Mucosa of stomach (tissue), 1 donor: ENCODE data around the gene SLC37A1.

Experiments
- H3K27me3 ChIP-seq: one replicate; pipeline ENCODE4 v1.7.0; 2013; ENCODE audit warnings: mild to moderate bottlenecking, low read length; ENCODE audit not compliant: control insufficient read depth, insufficient read depth
- H3K36me3 ChIP-seq: one replicate; pipeline ENCODE4 v1.7.0; 2013; ENCODE audit warnings: low read length; ENCODE audit not compliant: control insufficient read depth, insufficient read depth
- H3K4me1 ChIP-seq: one replicate; pipeline ENCODE4 v1.7.0; 2013; ENCODE audit warnings: mild to moderate bottlenecking, low read length; ENCODE audit not compliant: control insufficient read depth, insufficient read depth
- H3K4me3 ChIP-seq: one replicate; pipeline ENCODE4 v1.7.0; 2013; ENCODE audit warnings: low read length
- H3K9ac ChIP-seq: one replicate; pipeline ENCODE4 v1.7.0; 2013; ENCODE audit warnings: mild to moderate bottlenecking, low read length, moderate library complexity
- H3K9me3 ChIP-seq: one replicate; pipeline ENCODE4 v1.7.0; 2013; ENCODE audit warnings: mild to moderate bottlenecking, low read length, moderate library complexity; ENCODE audit not compliant: control insufficient read depth
- donor health status: Pancreatic carcinoma.

Gene SLC37A1

GRCh38 chr21:42525029-42525581, 11.5 kb downstream of the SLC37A1 start:
- Histone ChIP-seq H3K4me1 (peaks cover 81% of the 10 kb centered on the region), H3K9ac (peak overlapping the region; percentile 20), H3K36me3 (peaks cover 14% of the 10 kb centered on the region), H3K27me3 (no peaks in the 10 kb centered on the region), H3K9me3 (no peaks in the 10 kb centered on the region), H3K4me3 (no peak overlapping the region)

GRCh38 chr21:42525676-42526378, 12.2 kb downstream of the SLC37A1 start:
- no peaks in the 10 kb centered on the region for H3K9me3 ChIP-seq
- peaks cover 81% of the 10 kb centered on the region for H3K4me1 ChIP-seq
- H3K27me3 ChIP-seq, result no peaks in the 10 kb centered on the region
- H3K9ac ChIP-seq, result peak overlapping the region; percentile 20
- no peak overlapping the region for H3K4me3 ChIP-seq
- peaks cover 14% of the 10 kb centered on the region for H3K36me3 ChIP-seq

- H3K4me3 ChIP-seq, result no peak overlapping the region
- no peaks in the 10 kb centered on the region for H3K9me3 ChIP-seq
- peaks cover 78% of the 10 kb centered on the region for H3K4me1 ChIP-seq
- peak overlapping the region; percentile 20 for H3K9ac ChIP-seq
- H3K27me3 ChIP-seq, result no peaks in the 10 kb centered on the region
- H3K36me3 ChIP-seq, result peaks cover 14% of the 10 kb centered on the region
Observed at GRCh38 chr21:42526379-42526727, 12.7 kb downstream of the SLC37A1 start.

- Histone ChIP-seq H3K9me3 (no peaks in the 10 kb centered on the region), H3K36me3 (peaks cover 9% of the 10 kb centered on the region), H3K4me1 (peaks cover 79% of the 10 kb centered on the region), H3K27me3 (no peaks in the 10 kb centered on the region), H3K4me3 (no peak overlapping the region), H3K9ac (peak overlapping the region; percentile 51)
Observed at GRCh38 chr21:42527127-42527488, 13.5 kb downstream of the SLC37A1 start.

GRCh38 chr21:42527489-42528158, 14.0 kb downstream of the SLC37A1 start:
- peaks cover 9% of the 10 kb centered on the region for H3K36me3 ChIP-seq
- H3K4me1 ChIP-seq, result peaks cover 79% of the 10 kb centered on the region
- H3K4me3 ChIP-seq, result no peak overlapping the region
- no peaks in the 10 kb centered on the region for H3K27me3 ChIP-seq
- peak overlapping the region; percentile 51 for H3K9ac ChIP-seq
- no peaks in the 10 kb centered on the region for H3K9me3 ChIP-seq

GRCh38 chr21:42530167-42530518, 16.5 kb downstream of the SLC37A1 start:
- Histone ChIP-seq H3K36me3 (peaks cover 9% of the 10 kb centered on the region), H3K9ac (no peak overlapping the region), H3K9me3 (no peaks in the 10 kb centered on the region), H3K4me1 (peaks cover 81% of the 10 kb centered on the region), H3K4me3 (no peak overlapping the region), H3K27me3 (no peaks in the 10 kb centered on the region)

- peaks cover 13% of the 10 kb centered on the region for H3K36me3 ChIP-seq
- H3K9ac ChIP-seq, result no peak overlapping the region
- no peaks in the 10 kb centered on the region for H3K27me3 ChIP-seq
- no peaks in the 10 kb centered on the region for H3K9me3 ChIP-seq
- H3K4me3 ChIP-seq, result no peak overlapping the region
- peaks cover 81% of the 10 kb centered on the region for H3K4me1 ChIP-seq
Observed at GRCh38 chr21:42531771-42532170, 18.1 kb downstream of the SLC37A1 start.

GRCh38 chr21:42532466-42533181, 19.0 kb downstream of the SLC37A1 start:
- H3K4me1 ChIP-seq, result peaks cover 79% of the 10 kb centered on the region
- no peaks in the 10 kb centered on the region for H3K9me3 ChIP-seq
- H3K9ac ChIP-seq, result peak overlapping the region; percentile 26
- H3K4me3 ChIP-seq, result no peak overlapping the region
- H3K36me3 ChIP-seq, result peaks cover 10% of the 10 kb centered on the region
- H3K27me3 ChIP-seq, result no peaks in the 10 kb centered on the region

GRCh38 chr21:42533306-42533962, 19.8 kb downstream of the SLC37A1 start:
- H3K9me3 ChIP-seq, result no peaks in the 10 kb centered on the region
- no peak overlapping the region for H3K4me3 ChIP-seq

GRCh38 chr21:42533963-42534355, 20.3 kb downstream of the SLC37A1 start:
- H3K4me1 ChIP-seq, result peaks cover 77% of the 10 kb centered on the region
- no peaks in the 10 kb centered on the region for H3K27me3 ChIP-seq
- no peak overlapping the region for H3K4me3 ChIP-seq
- H3K36me3 ChIP-seq, result peaks cover 4% of the 10 kb centered on the region
- no peaks in the 10 kb centered on the region for H3K9me3 ChIP-seq
- H3K9ac ChIP-seq, result no peak overlapping the region

More at GRCh38 chr21:42533306-42533962, 19.8 kb downstream of the SLC37A1 start:
- Histone ChIP-seq H3K4me1 (peaks cover 74% of the 10 kb centered on the region), H3K36me3 (peaks cover 4% of the 10 kb centered on the region), H3K27me3 (no peaks in the 10 kb centered on the region), H3K9ac (peak overlapping the region; percentile 26)

GRCh38 chr21:42534421-42535378, 21.0 kb downstream of the SLC37A1 start:
- Histone ChIP-seq H3K9me3 (no peaks in the 10 kb centered on the region), H3K27me3 (no peaks in the 10 kb centered on the region), H3K36me3 (peaks cover 4% of the 10 kb centered on the region), H3K4me1 (peaks cover 85% of the 10 kb centered on the region), H3K4me3 (no peak overlapping the region), H3K9ac (peak overlapping the region; percentile 7)
